SK-N-SH (cell line): ENCODE results near the gene FOSL1.

Experiments
- CTCF ChIP-seq: fragments of 200-600 bp; sonication (generic); IDR thresholded peaks from 2 replicates; pipeline ENCODE4 v1.6.1; 2017; ENCODE audit warnings: antibody characterized with exemption, mild to moderate bottlenecking, moderate library complexity
- PBX3 ChIP-seq: IDR thresholded peaks from 2 replicates; pipeline ENCODE4; 2012
- POLR2AphosphoS5 ChIP-seq: IDR thresholded peaks from 2 replicates; pipeline ENCODE4 v1.6.1; 2012; ENCODE audit warnings: low read depth, low read length
- ZBTB33 ChIP-seq: IDR thresholded peaks from 2 replicates; pipeline ENCODE4 v1.4.0; 2012; ENCODE audit warnings: low read depth, borderline replicate concordance

GRCh38 chr11:65922565-65922964 is 22.4 kb upstream of the FOSL1 start:
- TF ChIP-seq POLR2AphosphoS5 (no peak), PBX3 (no peak), CTCF (no peak), ZBTB33 (no peak)
